Natural killer cell (primary cell): ENCODE measurements around the gene B3GNT7. TPM values are rescaled to one million over a fixed set of nuclear protein-coding genes. Genes with fewer than 3 reads are reported as not detected.

Experiments used
- ATAC-seq, 3 donors: fragments of 150-1000 bp in 2 of 3; fragments of 200-7000 bp in 1 of 3; cut with Tn5 transposase; 1 replicate in 1 of 3; 2 replicates in 2 of 3; pipeline ENCODE4 v1.10.0; 2021; ENCODE audit warnings: mild to moderate bottlenecking in 2 of 3, moderate library complexity in 2 of 3
- DNase-seq, 2 donors: peaks; one replicate each; pipeline versions ENCODE4 v3.0.0 to v3.0.0-alpha.2; 2013 to 2021; ENCODE audit warnings: mixed read lengths in 1 of 2
- H3K27ac ChIP-seq: one replicate; pipeline ENCODE4 v1.5.1; 2013; ENCODE audit warnings: mild to moderate bottlenecking, low read length
- H3K27me3 ChIP-seq: one replicate; pipeline ENCODE4 v1.6.1; 2013; ENCODE audit warnings: low read length; ENCODE audit not compliant: control insufficient read depth, insufficient read depth
- H3K36me3 ChIP-seq: one replicate; pipeline ENCODE4 v1.6.1; 2013; ENCODE audit warnings: low read length; ENCODE audit not compliant: control insufficient read depth, insufficient read depth
- H3K4me1 ChIP-seq: one replicate; pipeline ENCODE4 v1.6.1; 2013; ENCODE audit warnings: low read length; ENCODE audit not compliant: control insufficient read depth, insufficient read depth
- H3K4me3 ChIP-seq: one replicate; pipeline ENCODE4 v1.5.1; 2013; ENCODE audit warnings: low read length
- H3K9me3 ChIP-seq: one replicate; pipeline ENCODE4 v1.6.1; 2013; ENCODE audit warnings: low read length; ENCODE audit not compliant: control insufficient read depth, insufficient read depth
- H3K27ac Mint-ChIP-seq, 2 donors: one replicate each; pipeline ENCODE4 v1.8.0; 2022; ENCODE audit warnings: mild to moderate bottlenecking in 2 of 2, mixed read lengths in 2 of 2, moderate library complexity in 1 of 2
- H3K27me3 Mint-ChIP-seq, 2 donors: one replicate each; pipeline ENCODE4 v1.8.0; 2022; ENCODE audit warnings: low read depth in 2 of 2, mixed read lengths in 2 of 2
- H3K36me3 Mint-ChIP-seq: one replicate; pipeline ENCODE4 v1.8.0; 2022; ENCODE audit warnings: mixed read lengths
- H3K4me1 Mint-ChIP-seq, 2 donors: one replicate each; pipeline ENCODE4 v1.8.0; 2022; ENCODE audit warnings: mixed read lengths in 2 of 2
- H3K4me3 Mint-ChIP-seq: one replicate; pipeline ENCODE4 v1.8.0; 2022; ENCODE audit warnings: mild to moderate bottlenecking, moderate library complexity, mixed read lengths
- H3K9me3 Mint-ChIP-seq, 2 donors: one replicate each; pipeline ENCODE4 v1.8.0; 2022; ENCODE audit warnings: mixed read lengths in 2 of 2
- WGBS: methylation state at CpG from one replicate; pipeline ENCODE4 v1.1.7; 2013; ENCODE audit warnings: missing lambda C conversion rate; ENCODE audit not compliant: insufficient coverage; 5-methylcytosine and 5-hydroxymethylcytosine counted together
- intact Hi-C: fragments of 100-400 bp; cut with micrococcal nuclease; formaldehyde crosslinking; loops from one replicate; pipeline ENCODE4 v1.14.2; 2022
- total RNA-seq, 4 donors: library from RNA; stranded (reverse); fragments of 120-200 nt in 1 of 4; gene quantifications; one replicate each; pipeline versions ENCODE4 v1.2.3 to v1.2.4, GENCODE V29; 2013 to 2022
- TF ChIP-seq, protein P1 (sequence below): fragments of 200-600 bp; IDR thresholded peaks from one replicate; pipeline ENCODE4 v1.8.0; 2022; ENCODE audit warnings: antibody characterized with exemption

The B3GNT7 gene
- total RNA-seq, 3 donors from 2014 or later (not counting 1 experiment from before 2014, with no cell fraction given), result 87.5 to 151 (median 113) TPM

DNA sequence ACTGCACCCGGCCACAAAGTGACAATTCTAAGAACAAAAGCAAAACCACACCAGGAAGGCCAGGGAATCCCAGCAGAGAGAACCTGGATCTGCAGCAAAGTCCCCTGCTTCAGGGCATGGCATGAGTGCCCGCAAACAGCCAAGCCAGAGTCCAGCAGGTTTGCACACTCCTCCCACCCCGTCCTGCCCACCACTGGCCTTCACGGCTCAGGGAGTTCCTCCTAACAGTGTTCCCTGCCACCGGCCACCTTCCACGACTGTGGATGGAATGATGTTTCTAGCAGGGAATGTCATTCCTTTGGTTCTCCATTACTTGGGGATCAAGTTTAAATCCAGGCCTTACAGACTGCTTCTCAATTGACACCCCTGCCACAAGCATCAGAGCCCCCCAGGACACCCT lies 42.0 kb upstream of the B3GNT7 start:
- no peaks in the 10 kb centered on the region for H3K27me3 ChIP-seq
- no peak overlapping the region for H3K27ac ChIP-seq
- no peaks in the 10 kb centered on the region for H3K36me3 Mint-ChIP-seq
- no peak overlapping the region for H3K4me3 Mint-ChIP-seq
- H3K9me3 ChIP-seq, result no peaks in the 10 kb centered on the region
- WGBS, result 96% methylated on average over 5 of the region's 6 CpGs
- intact Hi-C loops, result no loop called here
- H3K27ac Mint-ChIP-seq, result no peak overlapping the region
- no peaks in the 10 kb centered on the region for H3K9me3 Mint-ChIP-seq
- DNase-seq (no peak), ATAC-seq (no peak)
- H3K36me3 ChIP-seq, result no peaks in the 10 kb centered on the region
- H3K27me3 Mint-ChIP-seq, result no peaks in the 10 kb centered on the region
- TF ChIP-seq, protein P1, sequence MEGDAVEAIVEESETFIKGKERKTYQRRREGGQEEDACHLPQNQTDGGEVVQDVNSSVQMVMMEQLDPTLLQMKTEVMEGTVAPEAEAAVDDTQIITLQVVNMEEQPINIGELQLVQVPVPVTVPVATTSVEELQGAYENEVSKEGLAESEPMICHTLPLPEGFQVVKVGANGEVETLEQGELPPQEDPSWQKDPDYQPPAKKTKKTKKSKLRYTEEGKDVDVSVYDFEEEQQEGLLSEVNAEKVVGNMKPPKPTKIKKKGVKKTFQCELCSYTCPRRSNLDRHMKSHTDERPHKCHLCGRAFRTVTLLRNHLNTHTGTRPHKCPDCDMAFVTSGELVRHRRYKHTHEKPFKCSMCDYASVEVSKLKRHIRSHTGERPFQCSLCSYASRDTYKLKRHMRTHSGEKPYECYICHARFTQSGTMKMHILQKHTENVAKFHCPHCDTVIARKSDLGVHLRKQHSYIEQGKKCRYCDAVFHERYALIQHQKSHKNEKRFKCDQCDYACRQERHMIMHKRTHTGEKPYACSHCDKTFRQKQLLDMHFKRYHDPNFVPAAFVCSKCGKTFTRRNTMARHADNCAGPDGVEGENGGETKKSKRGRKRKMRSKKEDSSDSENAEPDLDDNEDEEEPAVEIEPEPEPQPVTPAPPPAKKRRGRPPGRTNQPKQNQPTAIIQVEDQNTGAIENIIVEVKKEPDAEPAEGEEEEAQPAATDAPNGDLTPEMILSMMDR, result no peak
- no peak overlapping the region for H3K4me3 ChIP-seq
- no peaks in the 10 kb centered on the region for H3K4me1 Mint-ChIP-seq
- H3K4me1 ChIP-seq, result no peaks in the 10 kb centered on the region

DNA sequence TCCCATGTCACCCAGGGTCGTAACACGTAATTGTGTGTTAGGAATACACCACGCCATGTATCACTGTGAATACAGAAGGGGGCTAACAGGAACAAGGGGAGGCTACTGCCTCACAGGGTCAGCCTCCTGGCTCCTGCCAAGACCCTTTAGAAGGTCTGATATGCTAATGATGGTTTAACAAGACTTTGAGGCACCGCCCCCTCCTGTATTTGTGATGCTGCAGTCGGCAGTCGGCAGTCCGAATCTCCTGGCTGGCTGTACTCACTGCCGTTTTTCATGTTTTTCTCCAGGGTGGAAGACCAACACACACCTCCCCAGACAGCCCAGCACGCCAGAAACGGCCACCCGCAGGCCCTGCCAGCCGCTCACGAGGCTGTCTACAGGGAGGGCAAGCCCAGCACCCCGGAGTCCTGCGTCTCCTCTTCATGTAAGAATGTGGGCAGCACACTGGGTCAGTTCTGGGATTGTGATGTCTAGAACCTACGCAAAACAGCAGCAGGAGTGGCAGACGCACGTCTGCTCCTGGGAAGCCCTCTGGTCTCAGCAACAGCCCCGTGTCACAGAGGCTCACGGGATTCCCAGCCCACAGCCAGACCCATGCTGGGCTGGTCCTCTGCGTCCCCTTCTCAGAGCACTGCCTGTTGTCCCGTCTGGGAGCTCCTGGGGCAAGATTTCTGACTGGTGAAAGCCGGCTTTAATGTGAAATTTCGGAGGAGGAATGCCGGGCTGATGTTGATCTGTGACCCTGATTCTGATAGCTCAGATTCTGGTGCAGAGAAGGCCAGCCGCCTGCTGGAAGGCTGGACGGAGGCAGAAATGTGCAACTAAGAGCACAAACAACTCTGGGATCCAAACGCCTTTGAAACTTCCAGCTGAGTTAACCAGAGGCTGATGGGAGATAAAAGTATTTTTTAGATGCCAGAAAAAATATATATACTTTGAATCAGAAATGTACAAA lies 39.7 kb upstream of the B3GNT7 start:
- no peaks in the 10 kb centered on the region for H3K27me3 ChIP-seq
- DNase-seq, result no peak
- H3K27me3 Mint-ChIP-seq, result no peaks in the 10 kb centered on the region
- no peaks in the 10 kb centered on the region for H3K9me3 Mint-ChIP-seq
- no peaks in the 10 kb centered on the region for H3K36me3 Mint-ChIP-seq
- H3K4me1 Mint-ChIP-seq, result peaks cover 0 to under 1% of the 10 kb centered on the region in 2 donors
- no peaks in the 10 kb centered on the region for H3K4me1 ChIP-seq
- no peak overlapping the region for H3K4me3 ChIP-seq
- TF ChIP-seq, protein P1, result no peak
- no peaks in the 10 kb centered on the region for H3K9me3 ChIP-seq
- ATAC-seq, result no peak
- 91% methylated on average over 28 of the region's 28 CpGs for WGBS
- no peak overlapping the region for H3K4me3 Mint-ChIP-seq
- no peak overlapping the region for H3K27ac ChIP-seq
- no peak overlapping the region for H3K27ac Mint-ChIP-seq
- no peaks in the 10 kb centered on the region for H3K36me3 ChIP-seq
- intact Hi-C loops, result no loop called here

GRCh38 chr2:231356466-231356844 lies 39.1 kb upstream of the B3GNT7 start:
- 85% methylated on average over 5 of the region's 5 CpGs for WGBS
- intact Hi-C loops, result no loop called here
- H3K27ac Mint-ChIP-seq, result no peak overlapping the region
- H3K4me1 Mint-ChIP-seq, result peaks cover 1 to 6% of the 10 kb centered on the region in 2 donors
- no peaks in the 10 kb centered on the region for H3K9me3 Mint-ChIP-seq
- no peaks in the 10 kb centered on the region for H3K27me3 Mint-ChIP-seq
- H3K36me3 Mint-ChIP-seq, result no peaks in the 10 kb centered on the region
- H3K9me3 ChIP-seq, result no peaks in the 10 kb centered on the region
- H3K4me3 Mint-ChIP-seq, result no peak overlapping the region
- H3K36me3 ChIP-seq, result no peaks in the 10 kb centered on the region
- peaks cover 2% of the 10 kb centered on the region for H3K4me1 ChIP-seq
- H3K27ac ChIP-seq, result no peak overlapping the region
- ATAC-seq (no peak), DNase-seq (no peak)
- H3K27me3 ChIP-seq, result no peaks in the 10 kb centered on the region
- TF ChIP-seq, protein P1, result no peak
- no peak overlapping the region for H3K4me3 ChIP-seq
